ENCODE data around the gene DNAH17. TPM values are rescaled to one million over a fixed set of nuclear protein-coding genes. Genes with fewer than 3 reads are reported as not detected.

The DNAH17 gene
- total and polyA plus RNA-seq, 2 of the 13 experiments (the other 11 are each of a cell fraction or from before 2014, with no cell fraction given): 0.86 to 1.6 TPM

DNA sequence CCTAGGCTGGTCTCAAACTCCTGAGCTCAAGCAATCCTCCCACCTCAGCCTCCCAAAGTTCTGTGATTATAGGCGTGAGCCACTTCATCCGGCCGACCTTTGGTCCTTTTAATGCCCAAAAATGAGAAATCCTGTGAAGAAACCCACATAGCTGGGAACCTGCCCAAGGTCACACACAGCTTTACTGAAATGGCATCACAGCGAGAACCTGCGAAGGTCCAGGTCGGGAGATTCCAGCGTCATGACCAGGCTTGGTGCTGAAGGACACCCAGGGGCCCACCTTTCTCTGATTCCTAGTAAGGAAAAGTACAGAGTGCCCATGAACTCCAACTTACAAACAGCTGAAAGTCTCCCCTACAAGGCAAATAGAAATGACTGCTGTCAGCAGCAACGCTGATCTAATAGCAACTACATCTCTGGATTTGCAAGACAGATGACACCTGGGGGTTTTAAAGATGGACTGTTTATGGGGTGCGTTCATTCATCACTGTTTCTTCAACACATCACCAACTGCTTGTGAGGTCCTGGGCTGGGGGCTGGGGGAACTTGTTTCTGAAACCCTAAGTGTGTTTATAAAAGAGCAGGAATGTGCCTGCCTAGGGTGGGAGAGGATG, 24.5 kb upstream of the DNAH17 start (continued):
- TF ChIP-seq, protein P1, sequence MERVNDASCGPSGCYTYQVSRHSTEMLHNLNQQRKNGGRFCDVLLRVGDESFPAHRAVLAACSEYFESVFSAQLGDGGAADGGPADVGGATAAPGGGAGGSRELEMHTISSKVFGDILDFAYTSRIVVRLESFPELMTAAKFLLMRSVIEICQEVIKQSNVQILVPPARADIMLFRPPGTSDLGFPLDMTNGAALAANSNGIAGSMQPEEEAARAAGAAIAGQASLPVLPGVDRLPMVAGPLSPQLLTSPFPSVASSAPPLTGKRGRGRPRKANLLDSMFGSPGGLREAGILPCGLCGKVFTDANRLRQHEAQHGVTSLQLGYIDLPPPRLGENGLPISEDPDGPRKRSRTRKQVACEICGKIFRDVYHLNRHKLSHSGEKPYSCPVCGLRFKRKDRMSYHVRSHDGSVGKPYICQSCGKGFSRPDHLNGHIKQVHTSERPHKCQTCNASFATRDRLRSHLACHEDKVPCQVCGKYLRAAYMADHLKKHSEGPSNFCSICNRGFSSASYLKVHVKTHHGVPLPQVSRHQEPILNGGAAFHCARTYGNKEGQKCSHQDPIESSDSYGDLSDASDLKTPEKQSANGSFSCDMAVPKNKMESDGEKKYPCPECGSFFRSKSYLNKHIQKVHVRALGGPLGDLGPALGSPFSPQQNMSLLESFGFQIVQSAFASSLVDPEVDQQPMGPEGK (CRISPR knock-in tag; IDR thresholded peaks at IDR 0.05): peak; percentile 85
- TF ChIP-seq ZNF720 (CRISPR knock-in tag; IDR thresholded peaks at IDR 0.05): no peak
- TF ChIP-seq ZNF101 (CRISPR knock-in tag; IDR thresholded peaks at IDR 0.05; ENCODE audit: borderline replicate concordance, low read depth): no peak
- TF ChIP-seq ZNF83 (CRISPR knock-in tag; IDR thresholded peaks at IDR 0.05; ENCODE audit: borderline replicate concordance): no peak
- no peak; the same call in 1 of the 2 replicates for TF ChIP-seq ZNF782 (CRISPR knock-in tag; IDR thresholded peaks at IDR 0.05; ENCODE audit: borderline replicate concordance)
- TF ChIP-seq ZEB1 (IDR thresholded peaks at IDR 0.05; ENCODE audit: insufficient replicate concordance, low read depth): peak; percentile 94
- TF ChIP-seq ZNF136 (CRISPR knock-in tag; IDR thresholded peaks at IDR 0.05; ENCODE audit: low read depth): peak; percentile 77; the same call in 1 of the 2 replicates
- peak; percentile 83 for TF ChIP-seq FOXA3 (CRISPR knock-in tag; IDR thresholded peaks at IDR 0.05)
- no peak for TF ChIP-seq MATR3 (CRISPR knock-in tag; IDR thresholded peaks at IDR 0.05)
- TF ChIP-seq, protein P2, sequence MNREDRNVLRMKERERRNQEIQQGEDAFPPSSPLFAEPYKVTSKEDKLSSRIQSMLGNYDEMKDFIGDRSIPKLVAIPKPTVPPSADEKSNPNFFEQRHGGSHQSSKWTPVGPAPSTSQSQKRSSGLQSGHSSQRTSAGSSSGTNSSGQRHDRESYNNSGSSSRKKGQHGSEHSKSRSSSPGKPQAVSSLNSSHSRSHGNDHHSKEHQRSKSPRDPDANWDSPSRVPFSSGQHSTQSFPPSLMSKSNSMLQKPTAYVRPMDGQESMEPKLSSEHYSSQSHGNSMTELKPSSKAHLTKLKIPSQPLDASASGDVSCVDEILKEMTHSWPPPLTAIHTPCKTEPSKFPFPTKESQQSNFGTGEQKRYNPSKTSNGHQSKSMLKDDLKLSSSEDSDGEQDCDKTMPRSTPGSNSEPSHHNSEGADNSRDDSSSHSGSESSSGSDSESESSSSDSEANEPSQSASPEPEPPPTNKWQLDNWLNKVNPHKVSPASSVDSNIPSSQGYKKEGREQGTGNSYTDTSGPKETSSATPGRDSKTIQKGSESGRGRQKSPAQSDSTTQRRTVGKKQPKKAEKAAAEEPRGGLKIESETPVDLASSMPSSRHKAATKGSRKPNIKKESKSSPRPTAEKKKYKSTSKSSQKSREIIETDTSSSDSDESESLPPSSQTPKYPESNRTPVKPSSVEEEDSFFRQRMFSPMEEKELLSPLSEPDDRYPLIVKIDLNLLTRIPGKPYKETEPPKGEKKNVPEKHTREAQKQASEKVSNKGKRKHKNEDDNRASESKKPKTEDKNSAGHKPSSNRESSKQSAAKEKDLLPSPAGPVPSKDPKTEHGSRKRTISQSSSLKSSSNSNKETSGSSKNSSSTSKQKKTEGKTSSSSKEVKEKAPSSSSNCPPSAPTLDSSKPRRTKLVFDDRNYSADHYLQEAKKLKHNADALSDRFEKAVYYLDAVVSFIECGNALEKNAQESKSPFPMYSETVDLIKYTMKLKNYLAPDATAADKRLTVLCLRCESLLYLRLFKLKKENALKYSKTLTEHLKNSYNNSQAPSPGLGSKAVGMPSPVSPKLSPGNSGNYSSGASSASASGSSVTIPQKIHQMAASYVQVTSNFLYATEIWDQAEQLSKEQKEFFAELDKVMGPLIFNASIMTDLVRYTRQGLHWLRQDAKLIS (CRISPR knock-in tag; IDR thresholded peaks at IDR 0.05): no peak
- no peak for TF ChIP-seq ZNF597 (CRISPR knock-in tag; IDR thresholded peaks at IDR 0.05)
- no peak for TF ChIP-seq MLLT10 (CRISPR knock-in tag; IDR thresholded peaks at IDR 0.05)
- peak; percentile 81 for TF ChIP-seq CCDC6 (CRISPR knock-in tag; IDR thresholded peaks at IDR 0.05)
- peak; percentile 81 for TF ChIP-seq THAP11 (CRISPR knock-in tag; IDR thresholded peaks at IDR 0.05)
- no peak for TF ChIP-seq ZNF552 (CRISPR knock-in tag; IDR thresholded peaks at IDR 0.05; ENCODE audit: borderline replicate concordance)
- TF ChIP-seq, protein P3, sequence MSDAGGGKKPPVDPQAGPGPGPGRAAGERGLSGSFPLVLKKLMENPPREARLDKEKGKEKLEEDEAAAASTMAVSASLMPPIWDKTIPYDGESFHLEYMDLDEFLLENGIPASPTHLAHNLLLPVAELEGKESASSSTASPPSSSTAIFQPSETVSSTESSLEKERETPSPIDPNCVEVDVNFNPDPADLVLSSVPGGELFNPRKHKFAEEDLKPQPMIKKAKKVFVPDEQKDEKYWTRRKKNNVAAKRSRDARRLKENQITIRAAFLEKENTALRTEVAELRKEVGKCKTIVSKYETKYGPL (CRISPR knock-in tag; IDR thresholded peaks at IDR 0.05): no peak
- no peak for TF ChIP-seq RNF2 (conservative IDR thresholded peaks at IDR 0.05; ENCODE audit: low read depth)
- peak; percentile 79; the same call in 1 of the 2 replicates for TF ChIP-seq ZNF124 (CRISPR knock-in tag; IDR thresholded peaks at IDR 0.05)
- no peak; the same call in 1 of the 2 replicates for TF ChIP-seq ZNF563 (CRISPR knock-in tag; IDR thresholded peaks at IDR 0.05)
- peak; percentile 97 for TF ChIP-seq IKZF5 (CRISPR knock-in tag; IDR thresholded peaks at IDR 0.05)
- no peak for TF ChIP-seq HOXA7 (CRISPR knock-in tag; IDR thresholded peaks at IDR 0.05)
- no peak for TF ChIP-seq SNRNP70 (IDR thresholded peaks at IDR 0.05; ENCODE audit: low read depth, low read length)

All from HepG2 (cell line).